Pons (tissue), 1 donor: Measurements from ENCODE around the gene SIX2.

Experiments used
- DNase-seq: peaks from one replicate; pipeline ENCODE4 v3.0.0-alpha.2; 2016; ENCODE audit warnings: low spot score

SIX2 gene

DNA sequence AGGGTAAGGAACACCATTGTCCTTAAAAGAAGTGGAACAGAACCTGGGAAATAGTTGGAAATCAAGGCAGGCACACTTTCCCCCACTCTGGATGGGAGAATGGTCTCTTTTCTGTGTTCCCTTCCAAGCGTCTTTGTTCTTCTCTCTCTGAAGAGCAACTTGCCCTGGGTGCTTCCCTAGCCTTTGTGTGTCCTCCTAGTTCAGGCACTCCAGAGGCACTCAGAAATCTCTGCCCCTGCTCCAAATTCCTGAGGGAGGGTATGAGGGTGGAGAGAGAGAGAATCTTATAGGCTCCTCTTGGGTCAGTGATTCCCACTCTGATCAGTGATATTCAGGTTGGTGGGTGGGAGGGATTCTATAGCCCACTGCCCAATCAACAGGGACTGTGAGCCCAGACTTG lies 8.8 kb upstream of the SIX2 start:
- DNase-seq, result no peak

DNA sequence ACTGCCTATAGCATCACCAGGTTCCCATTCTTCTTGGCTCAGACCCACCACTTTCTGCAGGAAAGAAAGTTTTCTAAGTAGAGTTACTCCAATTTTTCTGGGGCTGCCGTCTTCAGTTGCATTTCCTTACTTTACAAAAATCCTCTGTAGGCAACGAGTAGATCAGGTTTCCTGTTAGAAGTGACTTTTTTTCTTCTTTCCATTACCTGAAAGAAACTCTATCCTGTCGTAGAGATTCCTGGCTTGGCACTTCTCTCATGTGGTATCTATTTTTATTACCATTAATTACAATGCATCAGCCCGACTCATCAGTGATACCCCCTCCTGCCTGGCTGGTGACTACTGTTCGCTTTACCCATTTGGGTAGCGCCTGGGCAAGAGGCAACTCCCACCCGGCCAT lies 5.6 kb upstream of the SIX2 start:
- no peak for DNase-seq

DNA sequence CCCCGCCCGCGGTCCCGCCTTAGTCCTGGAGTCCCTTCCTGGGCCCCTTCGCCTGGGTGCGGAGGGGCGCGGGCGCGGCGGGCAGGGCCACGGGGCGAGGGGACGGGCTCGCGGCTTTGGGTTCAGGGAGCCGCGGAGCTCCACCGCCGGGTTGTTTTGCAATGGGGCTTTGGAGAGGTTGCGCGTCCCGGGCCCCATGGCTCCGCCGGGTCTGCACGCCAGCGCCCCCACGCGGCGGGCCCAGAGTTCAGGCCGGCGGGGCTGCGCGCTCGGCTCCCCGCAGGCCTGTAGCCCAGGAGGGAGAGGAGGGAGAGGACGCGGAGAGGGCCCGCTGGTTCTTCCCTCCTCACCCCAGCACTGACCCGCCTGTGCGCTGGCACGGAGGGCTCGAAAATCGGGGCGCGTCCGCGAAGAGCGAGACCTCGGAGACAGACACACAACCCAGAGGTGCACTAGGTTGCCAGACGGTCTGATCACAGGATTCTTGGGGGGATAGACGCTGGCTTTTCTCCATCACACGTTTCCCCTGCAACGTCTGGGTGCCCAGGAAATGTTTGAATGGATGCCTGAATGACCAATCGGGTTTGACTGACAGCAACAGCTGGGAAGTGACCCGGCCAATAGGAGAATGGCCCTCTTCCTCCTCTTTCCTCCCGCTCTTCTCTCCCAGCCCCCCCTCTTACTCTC lies 4.9 kb upstream of the SIX2 start:
- DNase-seq, result no peak

DNA sequence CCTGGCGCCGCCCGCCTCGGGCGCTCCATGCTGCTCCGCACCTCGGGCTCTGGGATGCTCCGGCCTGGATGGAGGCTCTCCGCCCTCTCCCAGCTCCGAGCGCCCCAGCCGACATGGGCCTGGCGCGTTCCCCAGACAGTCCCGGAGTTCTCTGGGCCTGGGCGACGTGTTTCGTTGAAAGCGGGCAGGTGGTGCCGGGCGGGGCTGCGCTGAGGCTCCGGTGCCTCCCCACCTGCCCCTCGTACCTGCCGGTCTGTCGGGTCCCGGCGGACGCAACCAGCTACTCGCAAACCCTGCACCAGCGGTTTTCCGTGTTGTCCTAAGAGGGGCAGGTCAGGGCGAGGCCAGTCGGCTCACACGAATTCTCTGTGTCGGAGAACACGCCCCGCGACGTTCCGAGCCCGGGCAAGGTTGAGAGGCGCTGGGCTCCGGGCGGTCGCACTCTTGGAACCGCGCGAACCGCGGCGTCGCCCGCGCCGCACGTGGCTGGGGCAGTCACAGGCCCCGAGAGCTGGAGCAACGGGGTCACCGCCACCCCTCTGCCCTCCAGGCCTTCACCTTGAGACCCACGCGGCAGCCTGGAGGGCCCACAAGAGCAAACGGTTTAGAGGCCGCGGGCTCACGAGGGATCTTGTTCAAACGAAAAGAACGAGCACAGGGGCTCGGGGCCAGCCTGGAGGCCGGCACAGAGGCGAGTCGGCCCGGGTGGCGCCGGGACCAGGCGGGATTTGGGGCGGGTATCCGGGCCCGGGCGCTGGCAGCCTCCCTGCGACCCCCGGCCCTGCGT lies 4.2 kb upstream of the SIX2 start:
- no peak for DNase-seq

DNA sequence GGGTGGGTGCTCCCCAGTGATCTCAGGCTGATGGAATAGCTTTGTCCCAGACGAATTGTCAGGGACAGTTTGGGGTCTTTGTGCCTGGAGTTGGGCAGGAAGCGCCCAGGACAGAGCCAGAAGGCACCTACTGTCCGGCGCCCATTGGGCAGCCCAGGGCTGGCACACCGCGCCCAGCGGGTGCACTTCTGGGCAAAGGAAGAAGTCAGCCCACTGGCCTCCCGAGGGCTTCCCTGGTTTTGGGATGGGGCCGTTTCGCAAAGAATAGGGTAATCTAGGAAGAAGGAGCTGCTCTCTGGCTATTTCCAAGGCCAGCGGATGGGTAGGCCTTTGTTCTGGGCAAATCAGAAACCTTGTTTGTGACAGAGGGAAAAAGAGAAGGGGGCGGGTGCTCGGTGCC lies 3.5 kb upstream of the SIX2 start:
- no peak for DNase-seq

DNA sequence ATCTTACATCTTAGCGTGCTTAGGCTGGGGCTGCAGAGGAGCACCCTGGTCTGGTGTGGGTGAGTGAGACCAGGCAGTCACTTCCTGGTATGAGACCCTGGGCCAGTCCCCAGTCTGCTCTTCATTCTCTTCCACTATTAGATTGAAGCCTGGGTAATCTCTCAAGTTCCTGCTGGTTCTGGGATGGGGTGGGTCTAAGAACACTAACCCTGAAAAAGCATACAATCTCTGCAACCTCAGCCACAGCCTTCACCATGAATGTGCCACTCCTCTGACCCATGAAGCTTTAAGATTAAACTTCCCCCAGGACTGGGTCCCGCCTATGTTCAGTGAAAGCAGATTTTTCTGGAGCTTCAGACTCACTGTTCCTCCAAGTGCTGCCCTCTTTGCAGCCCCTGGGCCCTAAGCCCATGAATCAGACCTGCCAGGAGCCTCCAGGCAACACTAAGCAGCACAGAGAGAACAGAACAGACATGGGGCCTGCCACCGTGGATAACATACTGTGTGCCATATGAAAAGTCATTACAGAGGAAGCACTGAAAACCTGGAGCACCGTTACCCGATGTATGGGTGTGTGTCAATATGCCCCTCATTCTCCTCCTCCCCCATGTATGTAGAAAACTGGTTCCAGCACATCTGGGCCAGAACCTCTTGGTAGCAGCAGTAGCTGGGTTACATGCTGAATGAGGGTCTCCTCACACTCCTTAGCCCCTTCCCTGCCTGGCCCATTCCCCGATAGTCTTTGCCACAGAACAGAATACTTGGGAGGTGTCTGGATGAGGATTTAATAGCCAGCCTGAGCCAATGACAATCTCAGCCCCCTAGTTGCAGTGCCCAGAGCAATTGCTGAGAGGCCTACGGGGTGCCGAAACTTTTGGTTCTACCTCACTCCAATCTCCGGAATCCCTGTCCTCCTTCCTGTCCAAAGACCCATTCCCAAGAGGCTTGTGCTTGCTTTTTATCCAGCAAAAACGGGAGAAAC lies 2.7 kb upstream of the SIX2 start:
- no peak for DNase-seq

DNA sequence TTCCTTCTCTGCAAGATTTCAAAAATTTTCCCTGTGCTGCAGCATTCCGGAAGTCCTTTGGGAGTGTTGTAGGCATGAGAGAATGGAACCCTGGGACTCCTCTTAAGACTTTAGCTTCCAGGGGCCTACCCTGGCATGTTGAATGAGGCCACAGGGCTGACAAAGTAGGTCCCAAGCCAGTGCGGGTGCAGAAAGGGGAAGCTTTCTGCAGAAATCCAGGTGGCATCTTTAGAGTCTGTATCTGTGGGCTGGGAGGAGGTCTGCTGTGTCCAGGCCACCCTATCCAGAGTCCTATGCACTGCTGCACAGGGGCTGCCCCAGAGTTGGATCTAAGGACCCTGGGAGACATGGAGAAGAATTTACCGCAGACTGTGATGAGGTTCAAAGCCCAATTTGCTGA lies 1.9 kb upstream of the SIX2 start:
- DNase-seq, result no peak

DNA sequence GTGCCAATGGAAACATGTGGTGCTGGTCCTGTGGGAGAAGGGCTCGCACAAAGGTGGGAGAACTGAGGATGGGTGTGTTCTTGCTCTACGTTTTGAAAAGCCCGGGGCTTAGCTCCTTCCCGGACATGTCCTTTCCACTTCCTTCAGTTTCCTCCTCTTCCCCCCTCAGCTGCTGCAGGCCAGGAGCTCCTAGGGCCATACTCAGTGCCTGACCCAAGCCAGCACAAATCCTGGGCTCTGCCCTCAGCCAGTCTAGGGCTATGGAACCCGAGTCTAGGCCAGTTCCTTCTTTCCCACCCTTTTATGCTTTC lies 1.4 kb upstream of the SIX2 start:
- no peak for DNase-seq

DNA sequence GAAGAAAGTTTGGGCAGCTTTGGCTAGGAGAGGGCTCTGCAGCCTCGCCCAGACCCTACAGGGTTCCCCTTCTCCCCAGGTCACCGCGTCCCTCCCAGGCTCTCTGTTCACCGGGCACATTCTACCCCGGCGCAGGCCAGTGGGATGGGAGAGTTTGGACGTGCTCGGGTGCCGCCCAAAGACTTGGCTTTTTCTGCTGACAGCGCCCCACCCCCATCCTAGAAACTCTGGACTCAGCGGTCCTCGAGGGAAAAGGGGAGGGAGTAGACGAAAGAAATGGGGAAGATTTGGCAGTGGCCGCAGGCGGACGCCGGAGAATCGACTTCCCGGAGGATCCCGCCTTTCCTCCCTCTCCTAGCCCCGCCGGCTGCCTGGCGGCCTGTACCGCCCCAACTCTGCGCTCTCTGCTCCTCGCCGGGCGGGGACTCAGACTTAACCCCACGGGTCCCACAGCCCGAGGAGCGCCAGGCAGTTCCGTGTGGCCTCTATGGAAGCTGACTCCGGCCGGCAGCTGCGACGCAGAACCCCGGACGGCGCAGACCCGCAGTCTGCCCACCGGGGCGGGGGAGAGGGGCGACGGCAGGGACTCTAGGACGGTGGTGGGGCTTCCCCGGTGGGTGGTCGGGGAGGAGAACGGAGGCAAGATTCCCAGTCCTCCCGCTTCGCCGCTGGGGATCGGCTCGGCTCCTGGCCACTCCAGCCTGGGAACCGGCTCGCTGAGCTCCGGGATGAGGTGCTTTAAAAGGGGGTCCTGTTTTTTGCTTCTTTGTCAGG lies 863 bp upstream of the SIX2 start:
- no peak for DNase-seq

DNA sequence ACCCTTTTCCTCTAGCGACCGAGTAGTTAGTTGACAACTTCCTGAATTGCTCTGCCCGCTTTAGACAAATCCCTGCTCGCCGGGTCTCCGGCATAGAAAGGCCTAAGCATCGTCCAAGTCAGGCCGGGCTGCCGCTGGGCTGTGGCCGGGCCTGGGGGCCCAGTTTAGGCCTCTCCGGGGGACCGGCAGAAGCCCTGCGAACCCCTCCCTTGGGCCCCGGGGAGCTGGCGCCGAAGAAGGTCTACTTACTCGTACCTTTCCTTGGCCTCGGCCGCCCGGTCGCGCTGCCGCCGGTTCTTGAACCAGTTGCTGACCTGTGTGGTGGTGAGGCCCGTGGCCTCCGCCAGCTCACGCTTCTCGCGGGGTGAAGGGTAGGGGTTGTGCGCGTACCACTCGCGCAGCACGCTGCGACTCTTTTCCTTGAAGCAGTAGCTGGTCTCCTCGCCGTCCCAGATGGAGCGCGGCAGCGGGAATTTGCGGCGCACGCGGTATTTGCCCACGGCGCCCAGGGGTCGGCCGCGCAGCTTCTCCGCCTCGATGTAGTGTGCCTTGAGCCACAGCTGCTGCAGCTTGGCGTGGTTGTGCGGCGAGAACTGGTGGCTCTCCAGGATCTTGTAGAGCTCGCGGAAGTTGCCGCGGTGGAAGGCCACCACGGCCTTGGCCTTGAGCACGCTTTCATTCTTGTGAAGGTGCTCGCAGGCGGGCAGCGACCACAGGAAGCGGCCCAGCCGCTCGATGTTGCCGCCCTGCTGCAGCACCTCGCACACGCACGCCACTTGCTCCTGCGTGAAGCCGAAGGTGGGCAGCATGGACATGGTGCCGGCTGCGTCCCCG lies 739 bp downstream of the SIX2 start:
- no peak for DNase-seq

DNA sequence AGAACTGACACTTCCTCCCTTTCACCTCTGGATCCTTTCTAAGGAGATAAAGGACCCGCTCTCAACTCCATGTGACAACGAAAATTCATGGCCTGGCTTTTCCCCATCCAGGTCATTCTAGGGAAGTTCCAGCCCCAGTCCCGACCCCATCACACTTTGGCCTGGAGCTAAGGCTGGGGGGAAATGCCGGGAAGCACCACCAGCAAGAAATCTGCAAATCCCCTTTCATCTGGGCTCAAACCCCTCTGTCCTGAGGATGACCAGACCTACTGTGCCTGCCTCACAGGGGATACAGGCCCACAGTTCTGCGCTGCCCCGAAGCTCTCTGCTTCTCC lies 1.3 kb downstream of the SIX2 start:
- DNase-seq, result no peak

DNA sequence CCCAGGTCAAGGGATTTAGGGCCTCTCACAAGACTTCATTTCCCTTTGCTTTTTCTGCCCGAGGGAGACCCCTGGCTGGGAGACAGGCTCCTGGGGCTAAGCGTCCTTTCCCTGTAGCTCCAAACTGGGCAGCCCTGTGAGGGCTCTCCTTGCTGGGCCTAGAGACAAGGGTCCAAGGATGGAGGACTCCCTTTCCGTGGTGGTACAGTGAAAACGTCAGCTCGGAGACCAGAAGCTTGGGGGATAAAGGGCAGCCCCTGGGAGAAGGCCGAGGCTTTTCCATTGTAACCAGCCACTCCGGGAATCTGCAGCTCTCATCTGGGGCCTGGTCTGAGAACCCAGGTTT lies 2.3 kb downstream of the SIX2 start:
- DNase-seq, result no peak

DNA sequence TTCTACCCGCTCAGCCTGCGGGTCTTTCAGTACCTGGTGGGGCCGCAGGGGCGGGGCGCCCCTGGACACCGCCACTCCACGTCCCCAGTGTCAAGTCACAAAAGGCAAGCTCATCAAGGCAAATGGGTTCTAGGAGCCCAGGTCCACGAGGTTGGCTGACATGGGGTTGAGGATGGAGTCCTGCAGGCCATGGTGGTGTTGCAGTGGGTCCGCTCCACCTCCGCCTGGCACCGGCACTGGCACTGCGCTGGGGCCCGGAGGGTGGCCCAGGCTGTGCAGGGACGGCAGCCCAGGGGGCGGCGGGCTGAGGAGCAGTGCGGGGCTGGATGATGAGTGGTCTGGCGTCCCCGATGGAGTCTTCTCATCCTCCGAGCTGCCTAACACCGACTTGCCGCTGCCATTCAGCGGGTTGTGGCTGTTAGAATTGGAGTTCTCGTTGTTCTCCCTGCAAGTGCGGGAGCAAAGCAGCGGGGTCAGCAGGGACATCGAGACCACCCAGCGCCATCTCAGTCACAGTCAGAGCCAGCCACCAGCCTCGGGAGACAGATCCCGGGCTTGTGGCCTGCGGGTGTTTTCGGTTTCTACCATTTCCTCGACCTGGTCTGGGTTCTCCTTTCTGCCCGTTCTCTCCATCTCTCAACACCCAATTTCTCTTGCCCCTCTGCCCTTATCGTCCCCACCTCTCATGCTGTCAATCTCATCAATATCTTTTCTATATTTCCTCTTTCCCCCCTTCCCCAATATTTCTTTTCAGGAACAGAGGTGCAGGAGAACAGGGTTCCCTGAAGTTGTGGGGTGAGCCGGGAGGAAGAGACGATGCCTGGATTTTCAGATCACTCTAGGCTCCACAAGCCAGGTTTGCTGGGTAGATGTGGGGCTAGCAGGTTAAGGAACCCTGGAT lies 3.0 kb downstream of the SIX2 start:
- DNase-seq, result no peak

DNA sequence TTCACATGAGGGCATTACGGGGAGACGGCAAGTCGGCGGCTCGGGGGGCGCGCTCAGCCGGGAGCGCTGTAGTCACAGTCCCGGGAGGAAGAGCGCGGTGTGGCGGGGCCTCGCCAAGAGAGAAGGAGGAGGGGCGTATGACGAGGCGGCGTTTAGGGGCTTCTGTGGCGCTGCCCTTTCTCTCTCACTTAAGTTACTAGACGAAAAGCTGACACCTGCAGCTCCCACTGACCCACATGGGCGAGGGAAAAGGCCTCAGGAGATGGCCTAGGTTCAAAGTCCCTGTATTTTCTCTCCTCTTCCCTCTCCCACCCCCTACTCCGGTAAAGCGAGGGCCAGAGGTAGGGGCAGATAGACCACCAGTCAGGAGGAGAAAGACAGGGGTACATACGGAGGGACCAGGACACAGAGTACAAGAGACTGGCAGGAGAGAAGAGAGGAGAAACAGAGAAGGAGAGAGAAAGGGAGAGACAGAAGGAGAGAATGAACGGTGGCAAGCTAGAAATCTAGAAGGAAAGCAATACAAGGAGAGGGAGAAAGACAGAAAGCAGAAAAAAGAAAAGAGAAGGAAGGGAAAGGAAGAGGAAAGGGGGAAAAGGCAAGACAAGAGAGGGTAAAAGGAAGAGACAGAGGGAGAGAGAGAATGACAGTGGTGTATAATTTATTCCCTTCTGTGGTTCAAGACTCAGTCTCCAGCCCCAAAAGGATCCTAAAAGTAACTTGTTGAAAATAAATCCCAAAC lies 3.8 kb downstream of the SIX2 start:
- DNase-seq, result no peak

DNA sequence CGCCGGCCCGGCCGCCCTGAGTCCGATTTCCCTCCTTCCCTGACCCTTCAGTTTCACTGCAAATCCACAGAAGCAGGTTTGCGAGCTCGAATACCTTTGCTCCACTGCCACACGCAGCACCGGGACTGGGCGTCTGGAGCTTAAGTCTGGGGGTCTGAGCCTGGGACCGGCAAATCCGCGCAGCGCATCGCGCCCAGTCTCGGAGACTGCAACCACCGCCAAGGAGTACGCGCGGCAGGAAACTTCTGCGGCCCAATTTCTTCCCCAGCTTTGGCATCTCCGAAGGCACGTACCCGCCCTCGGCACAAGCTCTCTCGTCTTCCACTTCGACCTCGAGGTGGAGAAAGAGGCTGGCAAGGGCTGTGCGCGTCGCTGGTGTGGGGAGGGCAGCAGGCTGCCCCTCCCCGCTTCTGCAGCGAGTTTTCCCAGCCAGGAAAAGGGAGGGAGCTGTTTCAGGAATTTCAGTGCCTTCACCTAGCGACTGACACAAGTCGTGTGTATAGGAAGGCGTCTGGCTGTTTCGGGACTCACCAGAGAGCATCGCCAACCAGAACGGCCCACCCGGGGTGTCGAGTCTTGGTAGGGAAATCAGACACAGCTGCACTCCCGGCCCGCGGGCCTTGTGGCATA lies 4.6 kb downstream of the SIX2 start:
- DNase-seq, result no peak

DNA sequence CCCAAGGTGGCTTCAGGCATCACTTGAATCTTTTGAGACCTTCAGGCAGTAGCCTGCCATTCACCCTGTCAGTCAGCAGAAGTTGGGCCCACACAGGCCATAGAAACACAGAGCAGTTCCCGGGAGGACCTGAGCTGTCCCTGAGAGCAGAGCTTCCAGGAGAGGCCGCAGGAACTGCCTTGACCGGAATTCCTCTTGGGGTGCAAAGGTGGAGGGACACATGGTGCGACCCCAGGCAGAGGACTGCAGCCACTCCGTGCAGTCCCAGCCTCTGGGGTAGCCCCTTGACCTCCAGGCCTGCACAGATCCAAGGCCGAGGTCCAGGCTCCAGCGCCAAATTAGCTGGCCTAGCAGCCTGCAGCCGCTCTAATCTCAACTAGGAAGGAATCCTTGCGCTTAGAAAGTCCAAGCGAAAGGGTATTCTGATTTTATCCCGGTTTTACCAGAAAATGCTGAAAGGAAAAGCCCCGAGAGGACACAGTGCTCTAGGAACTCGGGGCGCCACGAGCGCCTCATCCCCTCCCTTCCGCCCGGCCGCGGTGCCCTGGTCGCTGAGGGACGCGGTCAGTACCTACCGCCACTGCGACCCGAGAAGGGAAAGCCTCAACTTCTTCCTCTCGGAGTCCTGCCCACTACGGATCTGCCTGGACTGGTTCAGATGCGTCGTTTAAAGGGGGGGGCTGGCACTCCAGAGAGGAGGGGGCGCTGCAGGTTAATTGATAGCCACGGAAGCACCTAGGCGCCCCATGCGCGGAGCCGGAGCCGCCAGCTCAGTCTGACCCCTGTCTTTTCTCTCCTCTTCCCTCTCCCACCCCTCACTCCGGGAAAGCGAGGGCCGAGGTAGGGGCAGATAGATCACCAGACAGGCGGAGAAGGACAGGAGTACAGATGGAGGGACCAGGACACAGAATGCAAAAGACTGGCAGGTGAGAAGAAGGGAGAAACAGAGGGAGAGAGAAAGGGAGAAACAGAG lies 5.4 kb downstream of the SIX2 start:
- no peak for DNase-seq

DNA sequence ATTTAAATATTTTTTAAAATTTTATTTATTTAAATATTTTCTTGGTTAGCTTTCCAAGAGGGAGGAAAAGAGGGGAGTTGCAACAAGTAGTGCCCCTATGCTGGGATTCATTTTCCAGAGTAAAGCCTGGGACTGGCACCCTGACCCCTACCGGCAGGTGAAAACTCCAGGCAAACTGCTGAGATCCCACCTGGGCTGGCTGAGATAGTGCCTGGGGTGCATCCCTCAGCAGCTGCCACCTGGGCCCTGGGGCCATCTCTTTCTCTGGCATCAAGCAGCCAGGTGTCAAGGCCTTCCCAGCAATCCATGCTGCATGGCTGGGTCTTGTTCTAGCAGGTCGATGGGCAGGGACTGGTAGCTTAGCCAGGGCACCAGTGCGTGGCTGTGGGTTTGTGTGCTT lies 6.6 kb downstream of the SIX2 start:
- DNase-seq, result no peak

DNA sequence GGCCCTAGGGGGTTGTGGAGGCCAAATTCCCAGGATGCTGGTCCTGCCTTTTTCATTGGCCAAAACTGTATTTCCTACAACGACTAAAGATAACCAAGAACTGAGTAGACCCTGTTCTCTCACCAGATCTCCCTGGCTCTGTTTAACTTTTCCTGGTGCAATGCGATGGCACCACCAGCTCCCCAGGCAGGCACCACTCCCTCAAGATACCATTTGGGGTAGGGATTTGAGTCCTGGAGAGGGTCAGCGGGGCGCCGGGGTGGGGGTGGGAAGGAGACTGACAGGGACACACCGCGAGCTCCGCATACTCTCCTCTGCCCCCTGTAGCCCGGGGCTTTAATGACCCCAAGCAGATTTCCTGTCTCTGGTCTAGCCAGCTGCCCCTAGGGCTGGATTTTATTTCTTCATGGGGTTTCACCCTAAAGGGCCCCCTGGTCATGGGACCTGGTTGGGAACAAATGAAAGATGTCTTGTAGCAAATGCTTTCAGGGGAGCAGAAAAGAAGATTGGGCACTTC lies 7.3 kb downstream of the SIX2 start:
- DNase-seq, result no peak
